MG63 (cell line): ENCODE measurements around the gene EIF2S2. TPM values are rescaled to one million over a fixed set of nuclear protein-coding genes. Genes with fewer than 3 reads are reported as not detected.
A peak's percentile ranks its signal among the peaks of the same experiment; 100 is the strongest.
"Not testable (repeated sequence)": the region's sequence is repeated elsewhere in the genome, so short reads cannot be mapped to it uniquely, and the experiment has no call there.

Experiments
- DNase-seq: peaks from one replicate; pipeline ENCODE4 v3.0.0-alpha.2; 2020
- H3K27me3 ChIP-seq: fragments of 250-450 bp; sonication (Bioruptor Pico); 2 replicates; pipeline ENCODE4 v1.5.1; 2020; ENCODE audit warnings: mild to moderate bottlenecking, moderate library complexity
- H3K36me3 ChIP-seq: fragments of 250-450 bp; sonication (Bioruptor Pico); 2 replicates; pipeline ENCODE4 v1.5.1; 2020; ENCODE audit warnings: mild to moderate bottlenecking, moderate library complexity
- H3K4me3 ChIP-seq: fragments of 250-450 bp; sonication (Bioruptor Pico); 2 replicates; pipeline ENCODE4 v1.5.1; 2020; ENCODE audit warnings: mild to moderate bottlenecking, moderate library complexity
- H3K9me3 ChIP-seq: fragments of 250-450 bp; sonication (Bioruptor Pico); 2 replicates; pipeline ENCODE4 v1.5.1; 2020; ENCODE audit warnings: mild to moderate bottlenecking, moderate library complexity
- total RNA-seq: library from RNA; depleted of rRNA; stranded (reverse); fragments of >200 nt; shearing (Covaris generic); gene quantifications from 2 replicates; pipeline ENCODE4 v1.2.3, GENCODE V29; 2014; ENCODE audit warnings: low replicate concordance; rRNA removed

Gene EIF2S2
- total RNA-seq = 198 and 276 TPM in 2 replicates

GRCh38 chr20:34111702-34112599, at the start of gene EIF2S2:
TSS of gene EIF2S2 (minus strand) at chr20:34112243. CDS start at chr20:34112110, 133 bp downstream.
- Histone ChIP-seq H3K9me3 (no peaks in the 10 kb centered on the region), H3K27me3 (no peaks in the 10 kb centered on the region), H3K4me3 (peak within 1 kb of the TSS; percentile 94), H3K36me3 (peaks cover 46% of the 10 kb centered on the region)
- peak; percentile 92 for DNase-seq

GRCh38 chr20:34157697-34158096, 45.7 kb upstream of the EIF2S2 start:
- not testable (repeated sequence) for H3K27me3 ChIP-seq, H3K36me3 ChIP-seq, H3K4me3 ChIP-seq, DNase-seq, H3K9me3 ChIP-seq

- no peaks in the 10 kb centered on the region for H3K9me3 ChIP-seq
- H3K27me3 ChIP-seq = no peaks in the 10 kb centered on the region
- H3K4me3 ChIP-seq = no peak overlapping the region
- H3K36me3 ChIP-seq = no peaks in the 10 kb centered on the region
- no peak for DNase-seq
Observed at GRCh38 chr20:34155836-34156235, 43.8 kb upstream of the EIF2S2 start.

- not testable (repeated sequence) for H3K4me3 ChIP-seq, DNase-seq, H3K27me3 ChIP-seq, H3K9me3 ChIP-seq, H3K36me3 ChIP-seq
Observed at GRCh38 chr20:34153169-34153568, 41.1 kb upstream of the EIF2S2 start.

GRCh38 chr20:34152073-34152472, 40.0 kb upstream of the EIF2S2 start:
- H3K27me3 ChIP-seq, H3K9me3 ChIP-seq, H3K4me3 ChIP-seq, H3K36me3 ChIP-seq, DNase-seq: not testable (repeated sequence)

GRCh38 chr20:34150306-34151000, 38.4 kb upstream of the EIF2S2 start:
- DNase-seq = no peak
- H3K9me3 ChIP-seq = no peaks in the 10 kb centered on the region
- H3K4me3 ChIP-seq = no peak overlapping the region
- H3K36me3 ChIP-seq = no peaks in the 10 kb centered on the region
- no peaks in the 10 kb centered on the region for H3K27me3 ChIP-seq

- H3K36me3 ChIP-seq = no peaks in the 10 kb centered on the region
- no peak overlapping the region for H3K4me3 ChIP-seq
- DNase-seq = no peak
- peaks cover 6% of the 10 kb centered on the region for H3K27me3 ChIP-seq
- H3K9me3 ChIP-seq = no peaks in the 10 kb centered on the region
Observed at GRCh38 chr20:34145280-34145819, 33.3 kb upstream of the EIF2S2 start.

- DNase-seq = no peak
- H3K4me3 ChIP-seq = no peak overlapping the region
- H3K27me3 ChIP-seq = peaks cover 10% of the 10 kb centered on the region
- no peaks in the 10 kb centered on the region for H3K36me3 ChIP-seq
- no peaks in the 10 kb centered on the region for H3K9me3 ChIP-seq
Observed at GRCh38 chr20:34143951-34144350, 31.9 kb upstream of the EIF2S2 start.

GRCh38 chr20:34142121-34142520, 30.1 kb upstream of the EIF2S2 start:
- Histone ChIP-seq H3K4me3 (no peak overlapping the region), H3K36me3 (no peaks in the 10 kb centered on the region), H3K27me3 (peaks cover 10% of the 10 kb centered on the region), H3K9me3 (no peaks in the 10 kb centered on the region)
- DNase-seq = no peak

GRCh38 chr20:34141293-34141692, 29.2 kb upstream of the EIF2S2 start:
- H3K4me3 ChIP-seq = no peak overlapping the region
- DNase-seq = no peak
- peaks cover 10% of the 10 kb centered on the region for H3K27me3 ChIP-seq
- no peaks in the 10 kb centered on the region for H3K9me3 ChIP-seq
- H3K36me3 ChIP-seq = no peaks in the 10 kb centered on the region

GRCh38 chr20:34135525-34136275, 23.7 kb upstream of the EIF2S2 start:
- not testable (repeated sequence) for H3K36me3 ChIP-seq, H3K9me3 ChIP-seq, H3K27me3 ChIP-seq

GRCh38 chr20:34133365-34133860, 21.4 kb upstream of the EIF2S2 start:
- H3K27me3 ChIP-seq, H3K9me3 ChIP-seq, H3K4me3 ChIP-seq, DNase-seq, H3K36me3 ChIP-seq: not testable (repeated sequence)

More at GRCh38 chr20:34135525-34136275, 23.7 kb upstream of the EIF2S2 start:
- DNase-seq, H3K4me3 ChIP-seq: not testable (repeated sequence)

GRCh38 chr20:34132943-34133342, 20.9 kb upstream of the EIF2S2 start:
- H3K36me3 ChIP-seq, H3K4me3 ChIP-seq, DNase-seq, H3K27me3 ChIP-seq, H3K9me3 ChIP-seq: not testable (repeated sequence)

- H3K9me3 ChIP-seq, DNase-seq, H3K27me3 ChIP-seq, H3K4me3 ChIP-seq, H3K36me3 ChIP-seq: not testable (repeated sequence)
Observed at GRCh38 chr20:34132491-34132890, 20.4 kb upstream of the EIF2S2 start.

- 0 out of 2 replicates have a peak, but pooled peaks cover 2% of the 10 kb centered on the region for H3K9me3 ChIP-seq
- H3K36me3 ChIP-seq = no peaks in the 10 kb centered on the region
- no peak for DNase-seq
- no peaks in the 10 kb centered on the region; the same call in none of the 2 replicates for H3K27me3 ChIP-seq
- H3K4me3 ChIP-seq = no peak overlapping the region
Observed at GRCh38 chr20:34131491-34131890, 19.4 kb upstream of the EIF2S2 start.

GRCh38 chr20:34129518-34130162, 17.6 kb upstream of the EIF2S2 start:
- H3K9me3 ChIP-seq = 0 out of 2 replicates have a peak, but pooled peaks cover 4% of the 10 kb centered on the region
- no peaks in the 10 kb centered on the region for H3K36me3 ChIP-seq
- H3K4me3 ChIP-seq = peak overlapping the region; percentile 16; the same call in 1 of the 2 replicates
- no peaks in the 10 kb centered on the region; the same call in none of the 2 replicates for H3K27me3 ChIP-seq
- DNase-seq = peak; percentile 38
